HG02938 (cell line): ENCODE results near the gene ZNF488.

Experiments
- ATAC-seq: cut with Tn5 transposase; IDR thresholded peaks from one replicate; pipeline ENCODE4 v1.9.1; 2021; ENCODE audit warnings: mild to moderate bottlenecking, moderate library complexity; ENCODE audit not compliant: unreplicated experiment

Gene ZNF488

DNA sequence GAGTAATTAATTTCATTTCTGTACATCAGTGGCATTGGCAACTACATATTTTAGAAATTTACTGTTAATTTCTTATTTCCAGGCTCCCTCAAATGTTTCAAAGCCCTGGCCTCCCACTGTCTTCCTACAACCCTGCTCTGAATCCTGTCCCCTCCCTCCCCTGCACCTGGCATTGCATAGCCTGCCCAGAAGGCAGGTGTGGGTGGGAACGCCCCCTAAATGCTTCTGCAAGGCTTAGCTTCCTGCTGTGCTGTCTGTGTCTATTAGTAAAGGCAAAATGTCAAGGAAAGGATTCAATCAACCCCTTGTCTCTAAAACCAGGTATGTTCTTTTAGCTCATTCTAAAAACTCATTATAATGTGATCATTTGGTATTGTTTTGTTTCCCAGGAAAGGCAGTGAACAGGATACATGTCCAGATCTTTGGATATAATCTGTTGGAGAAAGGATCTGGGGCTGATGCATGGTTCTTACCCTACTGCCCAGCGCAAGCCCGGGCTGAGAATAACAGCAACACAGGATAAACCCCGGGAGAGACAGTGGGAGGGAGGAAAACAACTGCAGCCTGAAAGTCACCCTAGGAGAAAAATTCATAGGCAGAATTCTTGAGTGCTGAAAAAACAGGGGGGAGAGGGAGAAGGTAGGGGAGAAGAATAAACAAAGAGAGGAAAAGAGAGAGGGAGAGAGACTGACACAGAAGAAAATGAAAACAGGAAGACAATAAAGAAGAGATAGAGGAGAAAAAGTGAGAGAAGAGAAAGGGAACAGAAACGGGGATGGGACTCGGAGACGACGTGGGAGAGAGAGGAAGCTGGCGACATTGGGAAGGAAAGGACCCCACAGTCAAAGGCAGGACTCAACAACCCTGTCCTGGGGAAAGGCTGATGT is 589 bp downstream of the ZNF488 start:
- no peak for ATAC-seq

- ATAC-seq = no peak
These were observed 2.4 kb downstream of the ZNF488 start for GRCh38 chr10:47381427-47382379.

DNA sequence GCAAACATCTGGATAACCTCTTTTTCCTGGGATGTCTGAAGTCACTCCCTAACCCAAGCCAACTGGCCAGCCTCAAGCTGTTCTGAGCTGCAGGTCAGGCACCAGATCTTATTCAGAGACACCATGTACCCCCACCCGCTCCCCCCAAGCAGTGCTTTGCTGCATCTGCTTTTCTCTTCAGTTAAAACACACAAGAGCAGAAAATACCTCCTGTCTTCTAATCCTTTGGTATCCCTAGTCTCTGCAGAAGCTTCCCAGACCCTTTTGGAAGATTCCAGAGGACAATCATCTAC is 3.0 kb downstream of the ZNF488 start:
- ATAC-seq = no peak

- no peak for ATAC-seq
These were observed 3.6 kb downstream of the ZNF488 start for GRCh38 chr10:47380341-47381102.

DNA sequence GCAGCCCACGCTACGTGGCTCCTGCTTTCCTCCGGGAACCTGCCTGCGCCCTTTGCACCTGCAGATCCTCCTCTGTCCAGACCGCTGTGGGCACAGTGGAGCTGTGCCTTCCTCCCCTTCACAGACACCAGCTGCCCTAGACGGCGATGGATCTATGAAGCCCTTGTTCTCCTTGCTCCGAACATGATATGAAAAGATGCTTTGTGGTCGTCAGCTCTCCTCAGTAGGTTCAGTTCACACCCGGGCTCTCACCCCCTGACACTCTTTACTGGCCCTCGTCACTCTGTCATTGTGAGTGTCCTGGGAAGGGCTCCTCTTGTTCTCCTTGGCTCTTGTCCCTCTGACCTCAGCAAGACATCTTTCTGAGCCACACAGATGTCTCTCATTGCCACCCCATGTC is 4.2 kb downstream of the ZNF488 start:
- no peak for ATAC-seq

DNA sequence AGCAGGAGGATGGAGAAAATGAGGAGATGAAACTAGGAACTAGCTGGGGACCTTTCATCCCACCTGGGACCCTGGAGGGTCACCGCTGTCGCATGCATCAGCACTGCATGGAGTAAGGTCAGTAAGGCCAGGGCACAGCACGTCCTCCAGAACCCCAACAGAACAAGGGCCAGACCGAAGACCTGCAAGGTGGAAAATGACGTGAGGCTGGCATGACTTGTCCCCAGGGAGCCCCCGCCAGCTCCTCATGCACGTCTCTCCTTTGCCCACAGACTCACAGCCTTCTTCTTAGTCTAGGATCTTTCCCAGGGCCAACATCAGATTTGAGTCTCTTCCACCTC is 4.7 kb downstream of the ZNF488 start:
- ATAC-seq = no peak

DNA sequence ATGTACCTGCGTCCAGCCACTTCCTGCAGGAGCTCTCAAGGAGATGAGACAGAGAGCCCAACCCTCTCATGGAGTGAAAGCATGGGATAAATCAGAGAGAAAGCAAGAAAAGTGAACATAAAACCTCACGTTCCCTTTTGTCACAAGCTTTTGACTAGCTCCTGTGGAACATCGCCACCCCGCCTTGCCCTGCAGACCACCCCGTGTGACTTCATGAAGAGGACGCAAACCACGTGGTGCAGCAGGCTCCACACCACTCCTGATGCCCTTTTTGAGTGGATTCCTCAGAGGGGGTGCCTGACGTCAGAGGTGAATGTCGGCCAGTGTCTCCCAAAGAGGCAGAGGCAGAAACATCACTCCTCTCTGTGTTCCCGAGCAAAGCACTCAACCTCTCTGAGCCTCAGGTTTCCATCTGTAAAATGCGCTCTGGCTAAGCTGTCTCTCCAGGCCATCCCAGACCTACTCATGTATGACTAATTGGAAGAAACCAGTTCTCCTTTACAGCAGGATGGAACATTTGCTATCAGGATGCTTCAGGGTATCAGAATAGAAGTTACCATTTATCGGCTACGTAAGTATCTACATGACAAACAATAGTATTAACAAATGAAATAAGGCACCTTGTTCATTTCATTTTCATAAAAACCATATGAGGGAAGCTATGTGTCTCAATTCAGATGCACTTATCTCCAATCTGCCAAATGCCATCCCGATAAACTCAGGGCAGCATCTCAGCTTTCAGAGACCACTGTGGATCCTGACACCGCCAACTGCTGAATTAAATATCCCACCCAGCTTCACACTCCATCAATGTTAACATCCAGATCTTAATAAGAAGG is 5.3 kb downstream of the ZNF488 start:
- no peak for ATAC-seq

DNA sequence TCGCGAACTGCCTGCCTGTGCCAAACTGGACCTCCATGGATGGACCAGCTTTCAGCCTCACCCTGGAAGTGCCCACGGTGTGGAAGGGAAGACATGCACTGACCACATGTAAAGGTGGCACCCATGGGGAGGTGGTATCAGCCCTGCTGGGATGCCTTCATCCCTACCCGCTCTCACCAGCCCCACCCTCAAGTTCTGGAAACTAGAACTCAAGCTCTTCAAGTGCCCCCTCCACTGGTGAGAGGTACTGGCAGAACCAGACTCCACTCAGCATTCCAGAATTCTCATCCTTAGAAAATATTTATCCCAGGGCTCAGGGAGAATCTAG is 5.9 kb downstream of the ZNF488 start:
- no peak for ATAC-seq

DNA sequence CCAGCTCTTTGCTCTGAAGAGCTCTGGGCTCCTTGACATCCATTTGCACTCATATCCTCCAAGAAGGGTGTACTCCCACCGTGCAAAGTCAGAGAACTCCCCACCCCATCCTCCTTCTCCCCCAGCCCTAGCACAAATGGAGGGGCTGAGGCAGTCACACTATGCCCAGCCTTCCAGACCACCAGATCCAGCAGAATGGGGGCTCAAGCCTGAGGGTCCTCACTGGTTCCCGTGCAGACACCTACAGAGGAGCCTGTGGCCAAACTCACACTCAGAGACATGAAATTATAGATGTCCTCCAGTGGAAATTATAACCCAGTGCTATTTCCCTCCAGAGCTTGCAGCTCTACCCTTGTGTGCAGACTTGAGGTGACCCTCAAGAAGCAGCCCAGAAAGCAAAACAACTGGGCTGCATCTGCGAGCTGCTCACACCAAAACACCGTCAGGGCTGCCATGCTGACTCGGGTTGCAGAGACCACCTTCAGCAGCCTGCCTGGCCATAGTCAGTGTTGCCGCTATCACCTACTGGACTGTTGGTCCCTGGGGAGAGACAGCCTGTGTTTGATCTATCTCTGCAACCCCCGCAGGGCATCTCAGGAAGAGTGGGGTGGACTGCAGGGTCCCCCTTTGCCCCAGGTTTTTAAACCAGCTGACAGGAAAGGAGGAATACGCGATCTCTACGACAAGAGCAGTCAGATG is 7.4 kb downstream of the ZNF488 start:
- ATAC-seq = no peak

GRCh38 chr10:47374611-47375536 is 9.2 kb downstream of the ZNF488 start:
- no peak for ATAC-seq

GRCh38 chr10:47372726-47373125 is 11.4 kb downstream of the ZNF488 start:
- no peak for ATAC-seq

- no peak for ATAC-seq
These were observed 12.2 kb downstream of the ZNF488 start for GRCh38 chr10:47371629-47372485.

DNA sequence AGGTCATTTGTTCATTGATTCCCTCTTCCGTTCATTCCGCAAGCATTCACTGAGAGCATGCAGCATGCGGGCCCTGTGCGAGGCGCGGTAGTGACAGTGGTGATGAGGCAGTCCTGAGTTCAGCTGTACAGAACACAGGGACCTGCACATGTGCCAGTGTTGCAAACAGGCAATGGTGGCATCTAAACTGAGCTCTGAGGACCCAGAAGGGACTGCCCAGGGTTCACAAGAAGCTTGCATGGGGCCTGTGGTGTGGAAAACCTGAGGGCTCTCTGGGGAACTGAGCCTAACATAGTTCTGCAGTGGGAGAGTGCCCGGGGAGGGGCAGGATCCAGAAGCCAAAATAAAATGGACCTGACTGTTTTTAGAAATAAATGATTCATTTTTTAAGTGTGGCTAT is 13.2 kb downstream of the ZNF488 start:
- ATAC-seq = no peak

GRCh38 chr10:47370015-47370767 is 13.9 kb downstream of the ZNF488 start:
- ATAC-seq = no peak

DNA sequence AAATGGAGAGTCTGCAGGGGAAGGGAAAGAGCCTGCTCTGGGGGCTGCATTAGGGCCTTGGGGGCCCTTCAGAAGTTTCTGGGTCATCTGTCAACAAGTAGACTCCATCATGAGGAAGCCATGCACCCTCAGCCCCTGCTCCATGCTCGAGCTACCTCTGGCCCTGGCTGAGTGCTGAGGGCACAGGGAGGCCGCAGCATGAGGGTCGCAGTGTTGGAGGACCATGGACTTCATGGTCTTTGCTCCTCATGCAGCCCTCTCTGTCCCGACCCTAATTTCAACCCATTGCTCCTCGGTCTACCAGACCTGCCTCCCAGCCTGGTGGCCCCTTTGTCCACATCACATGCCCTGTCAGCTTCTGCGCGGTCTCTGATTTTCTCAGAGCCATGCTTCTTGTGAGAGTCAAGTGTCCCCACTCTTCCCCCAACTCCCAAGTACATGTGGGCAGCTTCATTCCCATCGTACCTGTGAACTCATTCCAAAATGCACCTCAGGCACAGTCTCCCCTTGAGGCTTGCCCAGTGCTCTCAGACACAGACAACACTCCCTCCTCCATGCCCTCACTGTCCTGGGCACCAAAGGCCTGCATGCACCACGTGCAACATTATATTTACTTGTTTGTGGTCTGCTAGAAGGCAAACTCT is 14.7 kb downstream of the ZNF488 start:
- no peak for ATAC-seq

DNA sequence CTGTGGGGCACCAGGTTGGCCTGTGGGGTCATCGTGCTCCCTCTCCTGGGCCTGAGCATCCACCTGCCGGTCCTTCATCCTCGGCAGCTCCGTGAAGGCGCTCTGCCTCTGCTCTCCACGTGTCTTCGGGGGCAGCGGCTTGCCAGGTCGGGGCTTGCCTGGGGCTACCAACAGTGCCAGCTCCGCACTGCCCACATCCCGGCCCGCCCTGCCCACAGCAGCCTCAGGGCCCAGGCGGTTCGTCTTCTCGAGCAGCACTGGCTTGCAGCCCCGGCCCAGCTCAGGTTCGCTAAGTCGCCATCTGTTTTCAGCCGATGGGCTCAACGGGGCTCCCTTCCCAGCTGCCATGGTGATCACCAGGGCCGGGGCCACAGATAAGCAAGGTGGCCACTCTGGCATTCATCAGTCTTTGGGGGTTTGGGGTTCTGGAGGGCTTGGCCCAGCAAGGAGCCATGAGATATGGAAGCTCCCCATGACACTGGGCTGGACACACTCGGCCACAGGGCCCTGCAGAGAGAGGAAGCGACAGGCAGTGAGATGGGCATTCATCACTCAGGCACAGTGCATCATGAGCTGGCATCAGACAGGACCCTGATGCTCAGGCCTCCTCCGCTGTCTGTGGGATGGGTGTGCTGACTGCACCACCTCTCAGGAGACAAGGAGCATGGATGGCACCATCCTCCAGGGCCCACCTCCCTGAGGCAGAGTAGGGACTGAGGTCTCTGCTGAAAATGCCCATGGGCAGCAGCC is 15.5 kb downstream of the ZNF488 start:
- no peak for ATAC-seq
